Activated CD4-positive, alpha-beta T cell treated with anti-CD3 and anti-CD28 coated beads, Interleukin-2, amount 50 U/mL, for 1 hour (primary cell): Measurements from ENCODE around the gene IL20.

Experiments used
- DNase-seq: peaks from one replicate; pipeline ENCODE4 v3.0.0-alpha.2; 2020

Gene IL20

GRCh38 chr1:206882555-206882954 is 17.1 kb downstream of the IL20 start:
- no peak for DNase-seq

- no peak for DNase-seq
Observed at GRCh38 chr1:206883160-206883559, 17.7 kb downstream of the IL20 start.

GRCh38 chr1:206883876-206884275 is 18.5 kb downstream of the IL20 start:
- no peak for DNase-seq

- no peak for DNase-seq
Observed at GRCh38 chr1:206885341-206886060, 20.1 kb downstream of the IL20 start.

DNA sequence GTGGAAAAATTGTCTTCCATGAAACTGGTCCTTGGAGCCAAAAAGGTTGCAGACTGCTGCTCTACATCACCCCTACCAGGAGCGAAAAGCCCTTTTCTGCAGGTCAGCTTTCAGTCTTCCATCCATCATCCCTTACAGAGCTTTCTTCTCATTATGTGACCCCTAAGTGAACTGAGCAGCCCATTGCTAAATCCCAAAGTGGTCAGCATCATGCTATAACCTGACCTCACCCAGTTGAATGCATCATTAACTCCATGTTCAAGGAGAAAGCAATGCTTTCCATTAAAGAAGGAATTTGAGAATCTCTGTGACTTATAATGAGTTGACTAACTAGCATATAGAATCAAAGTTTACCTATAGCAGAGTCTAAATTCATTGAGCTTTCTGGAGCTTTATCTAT is 21.4 kb downstream of the IL20 start:
- no peak for DNase-seq

- no peak for DNase-seq
Observed at GRCh38 chr1:206887701-206888100, 22.3 kb downstream of the IL20 start.

DNA sequence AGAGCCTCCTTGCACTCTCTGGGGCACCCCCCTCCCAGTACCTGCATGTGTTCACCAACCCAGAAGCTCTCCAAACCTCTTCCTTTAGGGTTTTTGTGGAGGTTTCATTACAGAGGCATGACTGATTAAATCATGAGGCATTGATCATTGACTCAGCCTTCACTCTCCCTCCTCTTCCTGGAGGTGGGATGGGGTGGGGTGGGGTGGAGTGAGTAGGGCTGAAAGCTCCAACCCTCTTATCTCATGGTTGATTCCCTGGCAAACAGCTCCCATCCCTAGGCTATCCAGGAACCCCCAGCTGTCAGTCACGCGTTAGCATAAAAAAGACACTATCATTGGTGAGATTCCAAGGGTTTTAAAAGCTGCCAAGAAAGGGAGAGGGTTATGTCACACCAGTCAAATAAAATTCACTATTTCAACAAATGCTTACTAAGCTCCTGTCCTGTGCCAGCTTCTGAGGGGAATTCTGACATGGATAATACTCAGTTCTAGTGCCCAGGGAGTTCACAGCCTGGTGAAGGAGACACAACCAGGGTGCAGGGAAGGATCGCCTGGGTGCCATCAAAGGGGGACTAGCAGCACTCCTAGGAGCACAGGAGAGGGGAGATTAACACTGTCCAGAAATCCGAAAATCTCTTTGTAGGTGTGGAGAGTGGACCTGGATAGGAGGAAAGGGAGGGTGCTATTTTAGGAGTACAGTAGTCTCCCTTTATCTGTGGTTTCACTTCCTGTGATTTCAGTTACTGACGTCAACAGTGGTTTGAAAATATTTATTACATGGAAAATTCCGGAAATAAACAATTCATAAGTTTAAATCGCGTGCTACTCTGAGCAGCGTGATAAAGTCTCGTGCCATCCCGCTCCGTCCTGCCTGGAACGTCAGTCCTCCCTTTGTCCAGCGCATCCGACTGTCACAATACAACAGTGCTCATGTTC is 25.0 kb downstream of the IL20 start:
- DNase-seq = no peak

DNA sequence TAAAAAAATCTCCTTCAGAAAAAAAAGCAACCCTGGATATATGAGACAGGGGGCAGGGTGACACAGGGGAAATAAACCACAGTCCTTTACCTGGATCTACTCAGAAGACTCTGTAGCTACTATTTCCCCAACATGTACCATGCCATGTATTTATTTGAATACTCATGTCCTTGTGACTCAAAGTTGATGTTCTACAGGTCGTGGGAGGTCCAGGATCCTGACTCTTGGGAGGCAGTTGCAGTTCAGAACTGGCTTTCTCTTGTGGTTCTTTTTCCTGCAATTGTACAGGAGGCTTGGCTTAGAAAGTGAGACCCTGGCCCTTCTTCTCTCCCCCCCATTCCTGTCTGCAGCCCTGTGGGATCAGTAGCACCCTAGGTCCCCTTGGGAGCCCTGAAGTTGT is 26.0 kb downstream of the IL20 start:
- no peak for DNase-seq

DNA sequence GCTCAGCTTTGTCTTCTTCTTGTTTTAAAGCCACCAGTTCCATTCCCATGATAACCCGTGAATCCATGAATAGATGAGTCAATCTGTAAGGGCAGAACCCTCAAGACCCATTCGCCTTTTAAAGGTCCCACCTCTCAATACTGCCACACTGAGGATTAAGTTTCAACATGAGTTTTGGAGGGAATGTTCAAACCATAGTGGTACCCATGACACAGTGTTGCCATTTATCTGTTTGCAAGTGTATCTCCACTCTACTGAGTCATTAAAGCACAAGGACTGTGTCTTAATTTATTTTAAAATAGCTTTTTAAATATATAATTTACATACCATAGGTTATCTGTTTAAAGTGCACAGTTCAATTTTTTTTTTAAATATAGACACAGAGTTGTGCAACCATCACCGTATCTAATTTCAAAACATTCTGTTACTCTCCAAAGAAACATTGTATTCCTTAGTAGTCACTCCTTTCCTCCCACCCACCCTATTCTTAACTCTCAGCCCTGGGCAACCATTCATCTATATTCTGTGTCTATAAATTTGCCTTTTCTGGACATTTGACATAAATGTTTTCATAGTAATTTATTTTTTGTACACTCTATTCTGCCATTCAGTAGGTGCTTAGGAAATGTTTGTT is 27.0 kb downstream of the IL20 start:
- DNase-seq = no peak

- no peak for DNase-seq
Observed at GRCh38 chr1:206893380-206893779, 28.0 kb downstream of the IL20 start.

DNA sequence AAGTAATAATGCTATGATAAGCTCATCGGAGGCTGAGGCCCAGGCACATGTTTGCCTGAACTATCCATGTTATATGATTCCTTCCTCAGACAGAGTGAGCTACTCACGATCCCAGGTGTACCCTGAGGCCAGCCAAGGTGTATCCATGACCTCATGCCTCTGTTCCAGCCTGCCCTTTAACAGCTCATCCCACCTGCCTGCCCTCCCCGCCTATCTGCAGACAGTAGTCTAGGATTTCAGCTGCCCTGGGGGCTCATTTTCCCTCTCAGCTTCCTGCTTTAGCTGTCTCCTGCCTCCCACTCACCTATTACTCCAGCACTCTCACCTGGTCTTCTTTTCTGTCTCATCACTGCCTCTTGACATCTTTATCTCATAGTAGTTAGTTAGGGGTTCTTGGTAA is 29.9 kb downstream of the IL20 start:
- no peak for DNase-seq

GRCh38 chr1:206895837-206896242 is 30.4 kb downstream of the IL20 start:
- DNase-seq = no peak

DNA sequence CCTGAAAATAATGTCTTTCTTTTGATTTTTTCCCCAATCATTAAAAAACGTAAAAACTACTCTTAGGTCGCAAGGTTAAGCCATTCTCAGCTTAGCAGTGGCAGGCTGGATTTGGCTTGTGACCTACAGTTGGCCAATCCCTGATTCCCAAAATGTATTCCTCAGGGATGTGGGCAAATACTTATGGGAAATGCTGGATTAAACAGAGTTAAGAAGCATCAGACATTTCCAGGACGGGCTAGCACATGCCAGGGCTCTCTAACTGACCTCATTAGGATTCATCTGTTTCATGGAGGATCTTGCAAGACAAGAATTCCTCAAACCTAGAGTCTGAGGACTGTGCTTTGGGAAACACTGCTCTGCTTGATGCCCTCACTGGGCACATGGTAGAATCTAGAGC is 30.8 kb downstream of the IL20 start:
- no peak for DNase-seq

DNA sequence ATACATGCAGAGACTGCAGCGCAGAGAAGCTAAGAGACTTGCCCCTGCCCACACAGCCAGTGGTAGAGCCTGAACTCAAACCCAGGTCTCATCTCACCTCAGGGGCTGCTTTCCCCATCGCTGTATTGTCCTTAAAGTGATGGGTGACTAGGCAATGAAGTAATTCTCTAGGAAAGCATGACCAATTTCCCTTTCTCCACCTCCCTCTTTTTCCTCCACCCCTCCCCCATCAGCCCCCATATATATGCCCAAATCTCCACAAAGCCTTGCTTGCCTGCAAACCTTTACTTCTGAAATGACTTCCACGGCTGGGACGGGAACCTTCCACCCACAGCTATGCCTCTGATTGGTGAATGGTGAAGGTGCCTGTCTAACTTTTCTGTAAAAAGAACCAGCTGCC is 31.8 kb downstream of the IL20 start, which contains the start of gene IL24:
IL24 (plus strand) TSS at position 269 of the 400 bp plus-strand sequence. CDS start 390 bp downstream, outside the sequence.
- DNase-seq = no peak

DNA sequence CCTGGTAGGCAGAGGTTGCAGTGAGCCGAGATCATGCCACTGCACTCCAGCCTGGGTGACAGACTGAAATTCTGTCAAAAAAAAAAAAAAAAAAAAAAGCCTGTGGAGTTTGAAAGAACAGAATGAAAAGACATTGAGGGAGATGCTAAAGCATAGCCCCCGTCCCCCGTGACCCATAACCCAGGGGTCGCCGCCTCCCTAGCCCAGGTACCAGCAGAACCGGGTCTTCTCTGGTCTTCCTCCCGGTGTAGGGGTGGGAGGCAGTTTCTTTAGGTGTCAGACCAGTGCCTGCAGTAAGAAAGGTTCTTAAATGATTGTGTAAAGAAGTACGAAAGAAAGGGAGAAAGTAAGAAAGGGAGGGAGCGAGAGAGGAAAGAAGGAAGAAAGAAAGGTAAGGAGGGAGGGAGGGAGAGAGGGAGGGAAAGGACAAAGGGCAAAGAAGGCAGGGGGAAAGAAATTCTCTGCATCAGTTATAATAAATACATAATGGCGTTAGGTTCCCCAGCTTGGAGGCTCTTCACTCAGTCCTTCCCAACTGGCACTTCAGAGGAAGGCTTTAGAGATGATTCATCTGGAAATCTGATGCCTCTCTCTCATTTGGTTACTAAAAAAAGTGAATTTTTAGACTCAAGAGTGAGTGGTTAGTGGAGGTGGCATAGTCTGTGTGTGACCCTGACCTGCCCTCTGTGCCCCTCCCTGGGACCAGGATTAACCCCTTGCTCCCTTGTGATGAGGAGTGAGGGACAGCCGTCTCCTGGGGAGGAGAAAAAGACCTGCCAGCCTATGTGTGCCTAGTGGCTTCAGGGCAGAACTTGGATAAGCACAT is 32.9 kb downstream of the IL20 start:
- no peak for DNase-seq

GRCh38 chr1:206898915-206899431 is 33.5 kb downstream of the IL20 start:
- no peak for DNase-seq

DNA sequence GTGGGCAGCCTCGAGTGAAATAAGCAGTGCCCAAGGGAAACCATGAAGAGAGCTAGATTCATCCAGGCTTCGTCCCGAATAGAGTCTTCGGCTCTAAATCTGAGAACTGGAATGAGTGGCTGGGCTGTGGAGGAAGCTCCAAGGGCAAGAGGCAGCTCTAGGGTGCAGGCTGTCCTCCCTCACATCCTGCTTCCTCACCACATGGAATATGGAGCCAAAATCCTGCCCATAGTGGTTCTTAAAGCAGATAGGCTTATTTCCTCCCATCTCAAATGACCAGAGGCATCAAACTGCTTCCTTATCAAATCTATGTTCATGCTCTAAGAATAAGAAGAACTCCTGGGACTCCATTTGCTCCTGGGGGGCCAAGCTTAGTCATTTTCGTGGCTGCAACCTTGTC is 34.3 kb downstream of the IL20 start:
- no peak for DNase-seq

GRCh38 chr1:206900149-206900548 is 34.7 kb downstream of the IL20 start:
- no peak for DNase-seq

DNA sequence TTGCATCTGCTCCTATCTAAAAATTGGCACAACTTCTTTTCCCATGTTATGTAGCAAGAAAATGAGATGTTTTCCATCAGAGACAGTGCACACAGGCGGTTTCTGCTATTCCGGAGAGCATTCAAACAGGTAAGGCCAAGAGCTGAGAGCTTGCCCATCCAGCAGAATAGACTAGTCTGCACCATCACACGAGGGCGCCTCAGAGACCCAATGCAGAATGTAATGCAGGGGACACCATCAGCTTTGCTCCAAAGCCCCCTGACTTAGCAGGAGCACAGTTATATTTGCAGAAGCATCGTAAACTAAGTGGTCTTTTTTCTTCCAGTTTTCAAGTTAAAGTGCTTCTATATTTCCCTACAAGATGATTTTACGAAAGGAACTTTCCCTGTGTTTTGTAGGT is 36.5 kb downstream of the IL20 start:
- no peak for DNase-seq

GRCh38 chr1:206902702-206903101 is 37.3 kb downstream of the IL20 start:
- no peak for DNase-seq

DNA sequence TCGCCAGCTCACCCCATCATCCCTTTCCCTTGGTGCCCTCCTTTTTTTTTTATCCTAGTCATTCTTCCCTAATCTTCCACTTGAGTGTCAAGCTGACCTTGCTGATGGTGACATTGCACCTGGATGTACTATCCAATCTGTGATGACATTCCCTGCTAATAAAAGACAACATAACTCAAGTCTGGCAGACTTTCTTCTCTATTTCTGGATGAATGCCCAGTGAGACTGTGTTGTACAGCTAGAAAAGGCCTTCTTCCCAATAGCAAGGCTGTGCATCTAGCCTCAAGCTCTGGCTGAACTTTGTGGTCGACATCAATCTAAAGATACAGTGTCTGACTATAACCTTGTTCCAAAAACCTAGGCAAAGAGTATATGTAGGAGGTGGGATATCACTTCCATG is 38.3 kb downstream of the IL20 start:
- DNase-seq = no peak

- no peak for DNase-seq
Observed at GRCh38 chr1:206904423-206905142, 39.2 kb downstream of the IL20 start.
